ENCODE results near the gene HSPB6.

GRCh38 chr19:35722897-35723296, 33.9 kb downstream of the HSPB6 start:
- no peak for TF ChIP-seq CTCF (IDR thresholded peaks at IDR 0.05)
- no peak for TF ChIP-seq POLR2AphosphoS5 (IDR thresholded peaks at IDR 0.05)
- no peak for TF ChIP-seq POLR2A (IDR thresholded peaks at IDR 0.05)
- no peak for TF ChIP-seq EP300 (IDR thresholded peaks at IDR 0.05; ENCODE audit: low read depth)

All from transverse colon (tissue), 4 donors.